Measurements from ENCODE around the gene RAD17.

The RAD17 gene

GRCh38 chr5:69350664-69351063 lies 19.0 kb upstream of the RAD17 start:
- H3K79me2 ChIP-seq: peaks cover 8% of the 10 kb centered on the region
- no peaks in the 10 kb centered on the region for H3K36me3 ChIP-seq (ENCODE audit: control insufficient read depth, insufficient read depth, low read length)
- H3K4me2 ChIP-seq (ENCODE audit: low read length): no peak overlapping the region
- H2AFZ ChIP-seq: no peak overlapping the region
- no peaks in the 10 kb centered on the region for H3K9me3 ChIP-seq (ENCODE audit: control insufficient read depth, low read length)
- no peak for TF ChIP-seq CTCF (IDR thresholded peaks at IDR 0.05)
- no peaks in the 10 kb centered on the region for H3K4me1 ChIP-seq
- H3K27ac ChIP-seq: no peak overlapping the region
- no peak overlapping the region for H3K4me3 ChIP-seq (ENCODE audit: low read depth, low read length)
- no peak overlapping the region for H3K9ac ChIP-seq
- H3K27me3 ChIP-seq (ENCODE audit: control insufficient read depth, insufficient read depth, low read length): no peaks in the 10 kb centered on the region

- no peak overlapping the region for H2AFZ ChIP-seq
- H3K27ac ChIP-seq: no peak overlapping the region
- H3K4me2 ChIP-seq (ENCODE audit: low read length): no peak overlapping the region
- no peak for TF ChIP-seq CTCF (IDR thresholded peaks at IDR 0.05)
- peaks cover 42% of the 10 kb centered on the region for H3K79me2 ChIP-seq
- no peak overlapping the region for H3K9ac ChIP-seq
- H3K9me3 ChIP-seq (ENCODE audit: control insufficient read depth, low read length): no peaks in the 10 kb centered on the region
- H3K4me1 ChIP-seq: no peaks in the 10 kb centered on the region
- H3K36me3 ChIP-seq (ENCODE audit: control insufficient read depth, insufficient read depth, low read length): no peaks in the 10 kb centered on the region
- no peaks in the 10 kb centered on the region for H3K27me3 ChIP-seq (ENCODE audit: control insufficient read depth, insufficient read depth, low read length)
- no peak overlapping the region for H3K4me3 ChIP-seq (ENCODE audit: low read depth, low read length)
Observed at GRCh38 chr5:69359699-69360098, 9.9 kb upstream of the RAD17 start.

- Histone ChIP-seq H3K9me3 (ENCODE audit: control insufficient read depth, low read length) (no peaks in the 10 kb centered on the region), H3K36me3 (ENCODE audit: control insufficient read depth, insufficient read depth, low read length) (no peaks in the 10 kb centered on the region), H2AFZ (no peak overlapping the region), H3K9ac (no peak overlapping the region), H3K4me3 (ENCODE audit: low read depth, low read length) (no peak overlapping the region), H3K4me2 (ENCODE audit: low read length) (no peak overlapping the region), H3K4me1 (no peaks in the 10 kb centered on the region), H3K79me2 (peaks cover 35% of the 10 kb centered on the region), H3K27ac (no peak overlapping the region), H3K27me3 (ENCODE audit: control insufficient read depth, insufficient read depth, low read length) (no peaks in the 10 kb centered on the region)
- TF ChIP-seq CTCF (IDR thresholded peaks at IDR 0.05): no peak
Observed at GRCh38 chr5:69360442-69360841, 9.2 kb upstream of the RAD17 start.

GRCh38 chr5:69364414-69364813 lies 5.2 kb upstream of the RAD17 start:
- no peak overlapping the region for H3K4me2 ChIP-seq (ENCODE audit: low read length)
- no peak overlapping the region for H3K9ac ChIP-seq
- no peak for TF ChIP-seq CTCF (IDR thresholded peaks at IDR 0.05)
- H3K27me3 ChIP-seq (ENCODE audit: control insufficient read depth, insufficient read depth, low read length): no peaks in the 10 kb centered on the region
- no peak overlapping the region for H3K4me3 ChIP-seq (ENCODE audit: low read depth, low read length)
- H3K79me2 ChIP-seq: peaks cover 36% of the 10 kb centered on the region
- H3K4me1 ChIP-seq: peaks cover 4% of the 10 kb centered on the region
- H3K36me3 ChIP-seq (ENCODE audit: control insufficient read depth, insufficient read depth, low read length): no peaks in the 10 kb centered on the region
- no peaks in the 10 kb centered on the region for H3K9me3 ChIP-seq (ENCODE audit: control insufficient read depth, low read length)
- H3K27ac ChIP-seq: no peak overlapping the region
- H2AFZ ChIP-seq: no peak overlapping the region

- no peaks in the 10 kb centered on the region for H3K27me3 ChIP-seq (ENCODE audit: control insufficient read depth, insufficient read depth, low read length)
- no peak overlapping the region for H2AFZ ChIP-seq
- no peak overlapping the region for H3K9ac ChIP-seq
- no peaks in the 10 kb centered on the region for H3K36me3 ChIP-seq (ENCODE audit: control insufficient read depth, insufficient read depth, low read length)
- no peak overlapping the region for H3K4me3 ChIP-seq (ENCODE audit: low read depth, low read length)
- no peak overlapping the region for H3K4me2 ChIP-seq (ENCODE audit: low read length)
- TF ChIP-seq CTCF (IDR thresholded peaks at IDR 0.05): no peak
- H3K9me3 ChIP-seq (ENCODE audit: control insufficient read depth, low read length): no peaks in the 10 kb centered on the region
- H3K4me1 ChIP-seq: peaks cover 4% of the 10 kb centered on the region
- H3K79me2 ChIP-seq: peaks cover 36% of the 10 kb centered on the region
- no peak overlapping the region for H3K27ac ChIP-seq
Observed at GRCh38 chr5:69364850-69365249, 4.8 kb upstream of the RAD17 start.
